ENCODE data around the gene SPOCK1. TPM values are rescaled to one million over a fixed set of nuclear protein-coding genes. Genes with fewer than 3 reads are reported as not detected.

The SPOCK1 gene
- total and polyA plus RNA-seq, 2 experiments from 2014 or later = 8.2 to 10.5 TPM

GRCh38 chr5:137415231-137415681, 83.9 kb downstream of the SPOCK1 start:
- H3K27ac ChIP-seq (ENCODE audit: low read depth) = no peak overlapping the region
- ATAC-seq = no peak
- H3K36me3 ChIP-seq (ENCODE audit: insufficient read depth) = no peaks in the 10 kb centered on the region
- peaks cover 4% of the 10 kb centered on the region; the same call in 2 of the 3 replicates for H3K9me3 Mint-ChIP-seq
- H3K4me1 Mint-ChIP-seq = no peaks in the 10 kb centered on the region
- no peak overlapping the region for H3K4me3 Mint-ChIP-seq
- H3K27me3 ChIP-seq (ENCODE audit: insufficient read depth) = no peaks in the 10 kb centered on the region
- no peaks in the 10 kb centered on the region for H3K79me2 ChIP-seq (replicated peaks; ENCODE audit: insufficient read depth)
- H3K9me2 ChIP-seq (ENCODE audit: insufficient read depth) = no peaks in the 10 kb centered on the region
- H3K4me3 ChIP-seq = no peak overlapping the region
- no peaks in the 10 kb centered on the region for H3K36me3 Mint-ChIP-seq (ENCODE audit: low read depth)
- H2AFZ ChIP-seq = no peak overlapping the region
- no peaks in the 10 kb centered on the region for H3K27me3 Mint-ChIP-seq (ENCODE audit: insufficient read depth, low read depth, poor library complexity)
- no peak for DNase-seq (ENCODE audit: low spot score)
- TF ChIP-seq NANOG (IDR thresholded peaks at IDR 0.05; ENCODE audit: borderline replicate concordance) (no peak), STAT1 (IDR thresholded peaks at IDR 0.05; ENCODE audit: unreplicated experiment) (no peak), EZH2 (IDR thresholded peaks at IDR 0.05; ENCODE audit: low read depth, unreplicated experiment) (no peak), POLR2AphosphoS5 (IDR thresholded peaks at IDR 0.05; ENCODE audit: low read depth) (no peak), ZNF114 (CRISPR knock-in tag; IDR thresholded peaks at IDR 0.05) (no peak), EZH2phosphoT487 (IDR thresholded peaks at IDR 0.05; ENCODE audit: unreplicated experiment) (no peak), ZNF331 (CRISPR knock-in tag; IDR thresholded peaks at IDR 0.05; ENCODE audit: low read depth) (no peak), CREB1 (CRISPR knock-in tag; IDR thresholded peaks at IDR 0.05; ENCODE audit: low read depth) (no peak), JUNB (IDR thresholded peaks at IDR 0.05; ENCODE audit: unreplicated experiment) (no peak), REST (IDR thresholded peaks at IDR 0.05; ENCODE audit: unreplicated experiment) (no peak)
- TF ChIP-seq, protein P1, sequence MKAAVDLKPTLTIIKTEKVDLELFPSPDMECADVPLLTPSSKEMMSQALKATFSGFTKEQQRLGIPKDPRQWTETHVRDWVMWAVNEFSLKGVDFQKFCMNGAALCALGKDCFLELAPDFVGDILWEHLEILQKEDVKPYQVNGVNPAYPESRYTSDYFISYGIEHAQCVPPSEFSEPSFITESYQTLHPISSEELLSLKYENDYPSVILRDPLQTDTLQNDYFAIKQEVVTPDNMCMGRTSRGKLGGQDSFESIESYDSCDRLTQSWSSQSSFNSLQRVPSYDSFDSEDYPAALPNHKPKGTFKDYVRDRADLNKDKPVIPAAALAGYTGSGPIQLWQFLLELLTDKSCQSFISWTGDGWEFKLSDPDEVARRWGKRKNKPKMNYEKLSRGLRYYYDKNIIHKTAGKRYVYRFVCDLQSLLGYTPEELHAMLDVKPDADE (IDR thresholded peaks at IDR 0.05) = no peak
- TF ChIP-seq, protein P2, sequence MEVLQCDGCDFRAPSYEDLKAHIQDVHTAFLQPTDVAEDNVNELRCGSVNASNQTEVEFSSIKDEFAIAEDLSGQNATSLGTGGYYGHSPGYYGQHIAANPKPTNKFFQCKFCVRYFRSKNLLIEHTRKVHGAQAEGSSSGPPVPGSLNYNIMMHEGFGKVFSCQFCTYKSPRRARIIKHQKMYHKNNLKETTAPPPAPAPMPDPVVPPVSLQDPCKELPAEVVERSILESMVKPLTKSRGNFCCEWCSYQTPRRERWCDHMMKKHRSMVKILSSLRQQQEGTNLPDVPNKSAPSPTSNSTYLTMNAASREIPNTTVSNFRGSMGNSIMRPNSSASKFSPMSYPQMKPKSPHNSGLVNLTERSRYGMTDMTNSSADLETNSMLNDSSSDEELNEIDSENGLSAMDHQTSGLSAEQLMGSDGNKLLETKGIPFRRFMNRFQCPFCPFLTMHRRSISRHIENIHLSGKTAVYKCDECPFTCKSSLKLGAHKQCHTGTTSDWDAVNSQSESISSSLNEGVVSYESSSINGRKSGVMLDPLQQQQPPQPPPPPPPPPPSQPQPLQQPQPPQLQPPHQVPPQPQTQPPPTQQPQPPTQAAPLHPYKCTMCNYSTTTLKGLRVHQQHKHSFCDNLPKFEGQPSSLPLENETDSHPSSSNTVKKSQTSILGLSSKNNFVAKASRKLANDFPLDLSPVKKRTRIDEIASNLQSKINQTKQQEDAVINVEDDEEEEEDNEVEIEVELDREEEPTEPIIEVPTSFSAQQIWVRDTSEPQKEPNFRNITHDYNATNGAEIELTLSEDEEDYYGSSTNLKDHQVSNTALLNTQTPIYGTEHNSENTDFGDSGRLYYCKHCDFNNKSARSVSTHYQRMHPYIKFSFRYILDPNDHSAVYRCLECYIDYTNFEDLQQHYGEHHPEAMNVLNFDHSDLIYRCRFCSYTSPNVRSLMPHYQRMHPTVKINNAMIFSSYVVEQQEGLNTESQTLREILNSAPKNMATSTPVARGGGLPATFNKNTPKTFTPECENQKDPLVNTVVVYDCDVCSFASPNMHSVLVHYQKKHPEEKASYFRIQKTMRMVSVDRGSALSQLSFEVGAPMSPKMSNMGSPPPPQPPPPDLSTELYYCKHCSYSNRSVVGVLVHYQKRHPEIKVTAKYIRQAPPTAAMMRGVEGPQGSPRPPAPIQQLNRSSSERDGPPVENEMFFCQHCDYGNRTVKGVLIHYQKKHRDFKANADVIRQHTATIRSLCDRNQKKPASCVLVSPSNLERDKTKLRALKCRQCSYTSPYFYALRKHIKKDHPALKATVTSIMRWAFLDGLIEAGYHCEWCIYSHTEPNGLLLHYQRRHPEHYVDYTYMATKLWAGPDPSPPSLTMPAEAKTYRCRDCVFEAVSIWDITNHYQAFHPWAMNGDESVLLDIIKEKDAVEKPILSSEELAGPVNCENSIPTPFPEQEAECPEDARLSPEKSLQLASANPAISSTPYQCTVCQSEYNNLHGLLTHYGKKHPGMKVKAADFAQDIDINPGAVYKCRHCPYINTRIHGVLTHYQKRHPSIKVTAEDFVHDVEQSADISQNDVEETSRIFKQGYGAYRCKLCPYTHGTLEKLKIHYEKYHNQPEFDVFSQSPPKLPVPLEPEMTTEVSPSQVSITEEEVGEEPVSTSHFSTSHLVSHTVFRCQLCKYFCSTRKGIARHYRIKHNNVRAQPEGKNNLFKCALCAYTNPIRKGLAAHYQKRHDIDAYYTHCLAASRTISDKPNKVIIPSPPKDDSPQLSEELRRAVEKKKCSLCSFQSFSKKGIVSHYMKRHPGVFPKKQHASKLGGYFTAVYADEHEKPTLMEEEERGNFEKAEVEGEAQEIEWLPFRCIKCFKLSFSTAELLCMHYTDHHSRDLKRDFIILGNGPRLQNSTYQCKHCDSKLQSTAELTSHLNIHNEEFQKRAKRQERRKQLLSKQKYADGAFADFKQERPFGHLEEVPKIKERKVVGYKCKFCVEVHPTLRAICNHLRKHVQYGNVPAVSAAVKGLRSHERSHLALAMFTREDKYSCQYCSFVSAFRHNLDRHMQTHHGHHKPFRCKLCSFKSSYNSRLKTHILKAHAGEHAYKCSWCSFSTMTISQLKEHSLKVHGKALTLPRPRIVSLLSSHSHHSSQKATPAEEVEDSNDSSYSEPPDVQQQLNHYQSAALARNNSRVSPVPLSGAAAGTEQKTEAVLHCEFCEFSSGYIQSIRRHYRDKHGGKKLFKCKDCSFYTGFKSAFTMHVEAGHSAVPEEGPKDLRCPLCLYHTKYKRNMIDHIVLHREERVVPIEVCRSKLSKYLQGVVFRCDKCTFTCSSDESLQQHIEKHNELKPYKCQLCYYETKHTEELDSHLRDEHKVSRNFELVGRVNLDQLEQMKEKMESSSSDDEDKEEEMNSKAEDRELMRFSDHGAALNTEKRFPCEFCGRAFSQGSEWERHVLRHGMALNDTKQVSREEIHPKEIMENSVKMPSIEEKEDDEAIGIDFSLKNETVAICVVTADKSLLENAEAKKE (CRISPR knock-in tag; IDR thresholded peaks at IDR 0.05) = no peak
- TF ChIP-seq, protein P3, sequence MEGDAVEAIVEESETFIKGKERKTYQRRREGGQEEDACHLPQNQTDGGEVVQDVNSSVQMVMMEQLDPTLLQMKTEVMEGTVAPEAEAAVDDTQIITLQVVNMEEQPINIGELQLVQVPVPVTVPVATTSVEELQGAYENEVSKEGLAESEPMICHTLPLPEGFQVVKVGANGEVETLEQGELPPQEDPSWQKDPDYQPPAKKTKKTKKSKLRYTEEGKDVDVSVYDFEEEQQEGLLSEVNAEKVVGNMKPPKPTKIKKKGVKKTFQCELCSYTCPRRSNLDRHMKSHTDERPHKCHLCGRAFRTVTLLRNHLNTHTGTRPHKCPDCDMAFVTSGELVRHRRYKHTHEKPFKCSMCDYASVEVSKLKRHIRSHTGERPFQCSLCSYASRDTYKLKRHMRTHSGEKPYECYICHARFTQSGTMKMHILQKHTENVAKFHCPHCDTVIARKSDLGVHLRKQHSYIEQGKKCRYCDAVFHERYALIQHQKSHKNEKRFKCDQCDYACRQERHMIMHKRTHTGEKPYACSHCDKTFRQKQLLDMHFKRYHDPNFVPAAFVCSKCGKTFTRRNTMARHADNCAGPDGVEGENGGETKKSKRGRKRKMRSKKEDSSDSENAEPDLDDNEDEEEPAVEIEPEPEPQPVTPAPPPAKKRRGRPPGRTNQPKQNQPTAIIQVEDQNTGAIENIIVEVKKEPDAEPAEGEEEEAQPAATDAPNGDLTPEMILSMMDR (conservative IDR thresholded peaks at IDR 0.05; ENCODE audit: low read depth in 2 of 2) = no peak
- no peaks in the 10 kb centered on the region for H3K4me1 ChIP-seq (ENCODE audit: insufficient read depth)
- no peak overlapping the region for H3K27ac Mint-ChIP-seq
- no peaks in the 10 kb centered on the region for H3F3A ChIP-seq (replicated peaks; ENCODE audit: low read depth)
- no peak overlapping the region for H3K4me2 ChIP-seq
- no peaks in the 10 kb centered on the region for H4K20me1 ChIP-seq (replicated peaks; ENCODE audit: insufficient read depth)

All from GM23338 (cell line).